ENCODE results near the gene SIL1.

DNA sequence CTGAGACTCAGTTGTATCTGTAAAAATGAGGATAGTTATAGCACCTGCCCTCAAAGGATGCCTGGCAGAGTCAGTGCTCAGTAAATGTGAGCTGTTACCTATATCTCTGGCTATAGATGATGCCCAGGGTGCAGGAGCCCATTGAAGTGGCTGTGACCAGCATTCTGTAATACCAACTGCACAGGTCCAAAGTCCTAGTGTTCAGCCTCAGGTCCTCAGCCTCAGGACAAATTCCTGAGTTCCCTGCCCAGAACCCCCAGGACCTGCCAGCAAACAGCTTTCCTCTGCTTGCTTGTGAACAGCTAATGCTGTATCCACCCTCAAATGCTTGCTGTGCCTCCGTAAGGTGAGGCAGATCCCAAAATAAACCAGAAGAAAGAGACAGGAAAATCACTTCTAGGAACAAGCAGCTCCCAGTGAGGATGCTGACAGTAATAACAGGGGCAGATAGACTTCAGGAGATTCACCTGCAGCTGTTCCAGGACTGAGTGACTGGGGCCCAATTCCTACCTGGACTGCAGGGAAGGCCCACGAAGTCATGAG is 80.8 kb downstream of the SIL1 start:
- TF ChIP-seq REST (IDR thresholded peaks at IDR 0.05), result no peak
- no peak for TF ChIP-seq CTCF (IDR thresholded peaks at IDR 0.05)
- no peak for TF ChIP-seq RCOR1 (IDR thresholded peaks at IDR 0.05; ENCODE audit: low read depth, low read length)
- no peak for TF ChIP-seq USF2 (IDR thresholded peaks at IDR 0.05)
- TF ChIP-seq POLR2A (IDR thresholded peaks at IDR 0.05; ENCODE audit: low read length), result no peak
- TF ChIP-seq CHD4 (IDR thresholded peaks at IDR 0.05; ENCODE audit: borderline replicate concordance), result no peak
- no peak for TF ChIP-seq FOSL2 (IDR thresholded peaks at IDR 0.05)
- no peak for TF ChIP-seq FOSL2 (CRISPR knock-in tag; IDR thresholded peaks at IDR 0.05)

Data from A549 (cell line).